Karpas-422 (cell line): ENCODE data around the gene RALGAPB. TPM values are rescaled to one million over a fixed set of nuclear protein-coding genes. Genes with fewer than 3 reads are reported as not detected.
"Not testable (repeated sequence)": the region's sequence is repeated elsewhere in the genome, so short reads cannot be mapped to it uniquely, and the experiment has no call there.

Experiments
- DNase-seq: peaks from one replicate; pipeline ENCODE4 v3.0.0-alpha.2; 2015
- H2AFZ ChIP-seq: fragments of 200-600 bp; sonication (generic); 2 replicates; pipeline ENCODE4 v1.6.1; 2014; ENCODE audit warnings: antibody characterized with exemption, low read length, mixed read lengths
- H3K27ac ChIP-seq: fragments of 200-600 bp; sonication (generic); 2 replicates; pipeline ENCODE4 v1.5.1; 2014; ENCODE audit warnings: mild to moderate bottlenecking, low read length, moderate library complexity
- H3K27me3 ChIP-seq: fragments of 200-600 bp; sonication (generic); 2 replicates; pipeline ENCODE4 v1.6.1; 2014; ENCODE audit warnings: low read length, mixed read lengths
- H3K36me3 ChIP-seq: fragments of 200-600 bp; sonication (generic); 2 replicates; pipeline ENCODE4 v1.6.1; 2014; ENCODE audit warnings: low read length, mixed read lengths; ENCODE audit not compliant: insufficient read depth
- H3K4me1 ChIP-seq: fragments of 200-600 bp; sonication (generic); 2 replicates; pipeline ENCODE4 v1.6.1; 2014; ENCODE audit warnings: mild to moderate bottlenecking, low read length, mixed read lengths
- H3K4me2 ChIP-seq: fragments of 200-600 bp; sonication (generic); 2 replicates; pipeline ENCODE4 v1.6.1; 2014; ENCODE audit warnings: low read length, low read depth, mild to moderate bottlenecking; ENCODE audit not compliant: poor library complexity, severe bottlenecking
- H3K4me3 ChIP-seq: fragments of 200-600 bp; sonication (generic); 2 replicates; pipeline ENCODE4 v1.5.1; 2014; ENCODE audit warnings: mild to moderate bottlenecking, antibody characterized with exemption, low read length, mixed read lengths
- H3K79me2 ChIP-seq: fragments of 200-600 bp; sonication (generic); 2 replicates; pipeline ENCODE4 v1.6.1; 2014; ENCODE audit warnings: mild to moderate bottlenecking, low read length, mixed read lengths
- H3K9ac ChIP-seq: fragments of 200-600 bp; sonication (generic); 2 replicates; pipeline ENCODE4 v1.6.0; 2014; ENCODE audit warnings: low read length
- H3K9me2 ChIP-seq: fragments of 200-600 bp; sonication (generic), shearing (Covaris generic); replicated peaks from 2 replicates; pipeline ENCODE4 v1.6.0; 2014; ENCODE audit warnings: mild to moderate bottlenecking, low read length, moderate library complexity; ENCODE audit not compliant: insufficient read depth
- H3K9me3 ChIP-seq: fragments of 300-700, 200-600 bp; sonication (generic); 2 replicates; pipeline ENCODE4 v1.6.1; 2014; ENCODE audit warnings: low read length, mixed read lengths
- H4K20me1 ChIP-seq: fragments of 200-600 bp; sonication (generic); 2 replicates; pipeline ENCODE4 v1.6.1; 2014; ENCODE audit warnings: mild to moderate bottlenecking, antibody characterized with exemption, low read length, low read depth; ENCODE audit not compliant: insufficient read depth
- total RNA-seq: library from RNA; depleted of rRNA; stranded (reverse); fragments of >200 nt; shearing (Covaris generic); gene quantifications from 2 replicates; pipeline ENCODE4 v1.2.3, GENCODE V29; 2014; ENCODE audit warnings: low replicate concordance

Gene RALGAPB
- total RNA-seq, 1 experiment from 2014 or later, result 58.6 TPM

DNA sequence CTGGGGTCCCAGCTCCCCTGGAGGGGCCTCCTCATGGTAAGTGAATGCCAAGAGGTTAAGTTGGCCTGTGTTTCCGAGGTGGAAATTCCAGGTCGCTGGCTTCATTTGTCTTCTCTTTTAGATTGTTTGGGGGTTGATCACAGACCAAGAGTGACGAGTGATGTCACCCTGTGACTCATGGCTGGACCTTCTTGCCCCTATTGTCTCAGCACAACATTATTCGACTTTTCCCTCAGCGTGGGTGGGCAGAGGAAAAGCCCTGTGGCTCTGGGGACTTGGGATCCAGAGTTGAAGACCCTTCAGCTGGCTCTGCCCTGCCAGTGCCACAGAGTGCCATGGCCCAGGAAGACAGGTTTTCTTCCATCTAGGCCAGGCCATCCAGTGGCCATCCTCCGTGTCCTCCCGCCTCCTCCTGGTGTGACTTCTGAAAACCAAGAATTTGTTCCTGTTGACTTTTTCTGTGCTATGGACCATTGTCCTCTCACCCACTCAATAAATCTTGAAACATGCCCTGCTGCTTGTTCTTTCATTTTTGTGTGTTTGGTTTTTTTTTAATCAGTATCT, 22.1 kb upstream of the RALGAPB start:
- peaks cover 29% of the 10 kb centered on the region for H3K36me3 ChIP-seq

DNA sequence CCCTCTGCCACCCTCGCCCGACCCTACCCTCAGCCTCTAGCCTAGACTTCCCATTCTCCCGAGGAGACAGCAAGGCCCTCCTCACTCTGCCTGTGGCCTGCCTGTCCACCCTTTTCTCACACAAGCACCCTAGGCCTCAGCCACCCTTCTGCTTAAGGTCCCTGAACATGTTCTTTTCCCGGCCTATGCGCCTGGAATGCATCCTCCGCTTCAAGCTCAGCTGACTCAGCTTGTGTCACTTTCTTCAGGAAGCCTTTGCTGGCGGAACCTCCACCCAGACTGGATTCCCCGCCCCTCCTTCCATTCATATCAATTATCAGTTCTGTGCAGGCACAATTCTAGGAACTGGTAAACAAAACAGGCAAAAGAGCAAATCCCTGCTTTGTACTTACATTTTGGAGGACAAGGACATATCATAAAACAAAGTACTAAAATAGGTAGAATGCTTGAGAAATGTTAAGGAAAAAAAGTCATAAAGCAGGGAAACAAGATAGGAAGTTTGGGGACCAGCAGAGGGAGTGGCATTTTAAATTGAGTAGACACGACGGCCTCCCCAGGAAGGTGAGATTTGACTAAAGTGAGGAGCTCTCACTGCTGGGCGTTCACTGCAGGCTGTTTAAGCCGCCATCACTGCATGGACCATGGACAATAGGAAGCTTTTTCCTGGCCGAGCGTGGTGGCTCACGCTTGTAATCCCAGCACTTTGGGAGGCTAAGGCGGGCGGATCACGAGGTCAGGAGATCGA, 19.6 kb upstream of the RALGAPB start:
- Histone ChIP-seq H3K79me2 (peaks cover 17% of the 10 kb centered on the region), H3K4me1 (peaks cover 64% of the 10 kb centered on the region), H3K36me3 (peaks cover 29% of the 10 kb centered on the region), H2AFZ (no peak overlapping the region), H3K9me2 (no peaks in the 10 kb centered on the region), H3K9ac (no peak overlapping the region), H3K27ac (peak overlapping the region; percentile 94), H3K4me3 (no peak overlapping the region), H4K20me1 (no peaks in the 10 kb centered on the region), H3K9me3 (no peaks in the 10 kb centered on the region), H3K4me2 (no peak overlapping the region), H3K27me3 (no peaks in the 10 kb centered on the region)
- DNase-seq, result no peak

More for the DNA sequence above, 22.1 kb upstream of the RALGAPB start:
- H3K79me2 ChIP-seq, result peaks cover 32% of the 10 kb centered on the region
- H3K27ac ChIP-seq, result peak overlapping the region; percentile 94; the same call in 1 of the 2 replicates
- H3K4me3 ChIP-seq, result no peak overlapping the region
- H3K4me1 ChIP-seq, result peaks cover 67% of the 10 kb centered on the region
- no peak for DNase-seq
- no peak overlapping the region for H3K9ac ChIP-seq
- H3K9me2 ChIP-seq, result no peaks in the 10 kb centered on the region
- H3K9me3 ChIP-seq, result no peaks in the 10 kb centered on the region
- H3K4me2 ChIP-seq, result no peak overlapping the region
- H3K27me3 ChIP-seq, result no peaks in the 10 kb centered on the region
- no peak overlapping the region for H2AFZ ChIP-seq
- H4K20me1 ChIP-seq, result no peaks in the 10 kb centered on the region

DNA sequence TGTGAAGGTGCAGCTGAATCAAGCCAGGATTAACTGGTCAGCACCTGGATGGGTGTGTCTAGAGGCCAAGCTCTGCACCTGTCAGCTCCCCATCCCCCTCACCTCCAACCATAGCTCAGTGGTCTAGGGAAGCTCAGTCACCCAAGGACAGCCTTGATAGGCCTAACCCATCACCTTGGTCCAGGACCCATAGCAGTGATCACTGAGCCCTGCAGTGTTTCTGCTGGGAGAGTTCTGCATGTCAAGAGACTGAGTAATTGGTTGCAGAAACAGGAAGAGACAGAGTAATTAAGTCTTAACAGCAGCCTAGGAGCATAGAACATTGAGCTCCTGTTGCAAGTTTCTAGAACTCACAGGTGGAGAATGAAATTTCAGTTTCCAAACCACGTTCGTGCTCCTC, 18.7 kb upstream of the RALGAPB start:
- Histone ChIP-seq H3K36me3 (peaks cover 22% of the 10 kb centered on the region), H3K9me2 (no peaks in the 10 kb centered on the region), H3K27me3 (no peaks in the 10 kb centered on the region), H3K9me3 (no peaks in the 10 kb centered on the region), H3K79me2 (peaks cover 8% of the 10 kb centered on the region), H3K4me3 (no peak overlapping the region), H3K4me2 (peak overlapping the region; percentile 14), H3K4me1 (peaks cover 55% of the 10 kb centered on the region), H4K20me1 (no peaks in the 10 kb centered on the region), H3K27ac (peak overlapping the region; percentile 94), H3K9ac (no peak overlapping the region), H2AFZ (no peak overlapping the region)
- DNase-seq, result peak; percentile 87

DNA sequence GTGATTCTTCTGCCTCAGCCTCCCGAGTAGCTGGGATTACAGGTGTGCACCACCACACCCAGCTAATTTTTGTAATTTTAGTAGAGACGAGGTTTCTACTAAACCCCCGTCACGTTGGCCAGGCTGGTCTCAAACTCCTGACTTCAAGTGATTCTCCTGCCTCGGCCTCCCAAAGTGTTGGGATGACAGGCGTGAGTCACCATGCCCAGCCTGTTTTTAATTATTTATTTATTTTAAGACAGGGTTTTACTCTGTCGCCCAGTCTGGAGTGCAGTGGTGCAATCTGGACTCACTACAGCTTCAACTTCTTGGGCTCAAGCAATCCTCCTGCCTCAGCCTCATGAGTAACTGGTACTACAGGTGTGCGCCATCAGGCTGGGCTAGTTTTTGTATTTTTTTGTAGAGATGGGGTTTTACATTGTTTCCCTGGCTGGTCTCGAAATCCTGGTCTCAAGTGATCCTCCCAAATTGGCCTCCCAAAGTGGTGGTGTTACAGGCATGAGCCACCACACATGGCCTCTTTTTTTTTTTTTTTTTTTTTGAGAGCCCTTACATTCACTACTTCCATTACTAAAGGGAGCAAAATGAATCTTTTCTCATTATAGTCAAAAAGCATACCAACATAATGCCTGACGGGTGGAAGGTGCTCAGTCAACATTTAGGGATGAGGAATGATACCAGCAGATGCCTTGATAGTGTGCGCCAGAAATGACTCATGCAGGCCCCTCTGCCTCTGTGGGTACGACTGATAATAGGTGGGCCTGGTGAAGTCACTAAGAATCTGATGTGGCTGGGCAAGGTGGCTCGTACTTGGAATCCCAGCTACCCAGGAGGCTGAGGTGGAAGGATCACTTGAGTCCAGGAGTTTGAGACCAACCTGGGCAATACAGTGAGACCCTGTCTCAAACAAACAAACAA, 17.8 kb upstream of the RALGAPB start:
- Histone ChIP-seq H3K9me2 (no peaks in the 10 kb centered on the region), H3K9me3 (no peaks in the 10 kb centered on the region), H3K4me3 (no peak overlapping the region), H3K79me2 (no peaks in the 10 kb centered on the region; the same call in 1 of the 2 replicates), H3K27me3 (no peaks in the 10 kb centered on the region), H3K4me1 (peaks cover 47% of the 10 kb centered on the region), H4K20me1 (no peaks in the 10 kb centered on the region), H3K4me2 (no peak overlapping the region), H3K27ac (peak overlapping the region; percentile 94), H3K36me3 (peaks cover 14% of the 10 kb centered on the region), H3K9ac (no peak overlapping the region), H2AFZ (no peak overlapping the region)
- DNase-seq, result no peak

DNA sequence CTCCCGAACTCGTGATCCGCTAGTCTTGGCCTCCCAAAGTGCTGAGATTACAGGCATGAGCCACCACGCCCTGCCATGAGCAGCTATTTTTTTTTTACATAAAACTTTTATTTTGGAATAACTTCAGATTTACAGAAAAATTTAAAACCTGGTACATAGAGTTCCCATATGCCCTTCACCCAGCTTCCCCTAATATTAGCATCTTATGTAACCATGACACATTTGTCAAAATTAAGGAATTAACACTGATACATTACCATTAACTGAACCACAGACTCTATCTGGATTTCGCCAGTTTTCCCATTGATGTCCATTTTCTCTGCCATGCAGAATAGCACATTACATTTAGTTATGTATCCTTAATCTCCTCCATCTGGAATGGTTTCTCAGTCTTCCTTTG, 14.3 kb upstream of the RALGAPB start:
- no peak overlapping the region for H3K4me3 ChIP-seq
- DNase-seq, result no peak
- H3K9me3 ChIP-seq, result no peaks in the 10 kb centered on the region
- H4K20me1 ChIP-seq, result no peaks in the 10 kb centered on the region
- H3K27me3 ChIP-seq, result no peaks in the 10 kb centered on the region
- H2AFZ ChIP-seq, result no peak overlapping the region
- H3K9ac ChIP-seq, result no peak overlapping the region
- H3K4me1 ChIP-seq, result peaks cover 32% of the 10 kb centered on the region
- H3K36me3 ChIP-seq, result no peaks in the 10 kb centered on the region
- H3K9me2 ChIP-seq, result no peaks in the 10 kb centered on the region
- no peaks in the 10 kb centered on the region for H3K79me2 ChIP-seq
- no peak overlapping the region for H3K27ac ChIP-seq
- H3K4me2 ChIP-seq, result no peak overlapping the region

DNA sequence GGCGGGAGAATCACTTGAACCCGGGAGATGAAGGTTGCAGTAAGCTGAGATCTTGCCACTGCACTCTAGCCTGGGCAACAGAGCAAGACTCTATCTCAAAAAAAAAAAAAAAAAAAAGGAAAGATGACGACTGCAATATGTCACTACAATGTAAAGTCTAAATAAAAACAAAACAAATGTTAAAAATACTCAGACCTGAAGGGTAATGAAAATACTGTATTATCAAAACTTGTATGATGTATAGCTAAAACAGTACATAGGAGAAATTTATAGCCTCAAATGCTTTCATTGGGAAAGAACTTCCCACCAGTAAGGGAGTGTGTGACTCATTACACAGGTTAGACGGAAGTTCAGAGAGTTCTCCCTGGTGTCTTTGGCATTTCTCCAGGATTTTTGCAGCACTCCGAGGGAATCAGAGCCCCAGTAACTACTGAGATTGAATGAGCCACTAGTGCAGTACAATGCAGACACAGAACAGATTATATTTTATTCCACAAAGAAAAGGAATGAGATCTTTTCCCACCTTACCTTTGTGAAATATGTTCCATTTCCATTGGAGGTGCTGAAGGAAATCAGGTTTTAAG, 12.5 kb upstream of the RALGAPB start:
- H2AFZ ChIP-seq, result no peak overlapping the region
- DNase-seq, result no peak
- no peak overlapping the region for H3K4me3 ChIP-seq
- no peaks in the 10 kb centered on the region for H3K27me3 ChIP-seq
- no peak overlapping the region for H3K9ac ChIP-seq
- no peaks in the 10 kb centered on the region for H3K9me3 ChIP-seq
- H3K79me2 ChIP-seq, result no peaks in the 10 kb centered on the region
- no peak overlapping the region for H3K27ac ChIP-seq
- H3K36me3 ChIP-seq, result no peaks in the 10 kb centered on the region
- H3K4me2 ChIP-seq, result no peak overlapping the region
- no peaks in the 10 kb centered on the region for H4K20me1 ChIP-seq
- no peaks in the 10 kb centered on the region for H3K9me2 ChIP-seq
- H3K4me1 ChIP-seq, result peaks cover 13% of the 10 kb centered on the region

DNA sequence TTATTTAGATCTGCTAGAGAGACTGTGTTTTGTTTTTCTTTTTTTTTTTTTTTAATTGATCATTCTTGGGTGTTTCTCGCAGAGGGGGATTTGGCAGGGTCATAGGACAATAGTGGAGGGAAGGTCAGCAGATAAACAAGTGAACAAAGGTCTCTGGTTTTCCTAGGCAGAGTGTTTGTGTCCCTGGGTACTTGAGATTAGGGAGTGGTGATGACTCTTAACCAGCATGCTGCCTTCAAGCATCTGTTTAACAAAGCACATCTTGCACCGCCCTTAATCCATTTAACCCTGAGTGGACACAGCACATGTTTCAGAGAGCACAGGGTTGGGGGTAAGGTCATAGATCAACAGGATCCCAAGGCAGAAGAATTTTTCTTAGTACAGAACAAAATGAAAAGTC, 12.0 kb upstream of the RALGAPB start:
- not testable (repeated sequence) for H3K4me3 ChIP-seq, H3K9me2 ChIP-seq, H3K4me1 ChIP-seq, H4K20me1 ChIP-seq, H2AFZ ChIP-seq, H3K9me3 ChIP-seq, H3K79me2 ChIP-seq, H3K36me3 ChIP-seq, H3K9ac ChIP-seq, H3K27ac ChIP-seq, H3K4me2 ChIP-seq, H3K27me3 ChIP-seq, DNase-seq

DNA sequence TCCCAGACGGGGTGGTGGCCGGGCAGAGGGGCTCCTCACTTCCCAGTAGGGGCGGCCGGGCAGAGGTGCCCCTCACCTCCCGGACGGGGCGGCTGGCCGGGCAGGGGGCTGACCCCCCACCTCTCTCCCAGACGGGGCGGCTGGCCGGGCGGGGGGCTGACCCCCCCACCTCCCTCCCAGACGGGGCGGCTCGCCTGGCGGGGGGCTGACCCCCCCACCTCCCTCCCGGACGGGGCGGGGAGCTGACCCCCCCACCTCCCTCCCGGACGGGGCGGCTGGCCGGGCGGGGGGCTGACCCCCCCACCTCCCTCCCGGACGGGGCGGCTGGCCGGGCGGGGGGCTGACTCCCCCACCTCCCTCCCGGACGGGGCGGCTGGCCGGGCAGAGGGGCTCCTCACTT, 11.5 kb upstream of the RALGAPB start:
- H3K79me2 ChIP-seq, H3K4me3 ChIP-seq: not testable (repeated sequence)

More for the DNA sequence above, 11.5 kb upstream of the RALGAPB start:
- not testable (repeated sequence) for H3K27ac ChIP-seq, H3K36me3 ChIP-seq, H3K9ac ChIP-seq, H4K20me1 ChIP-seq, H2AFZ ChIP-seq, H3K4me2 ChIP-seq, H3K9me3 ChIP-seq, H3K4me1 ChIP-seq, DNase-seq, H3K27me3 ChIP-seq, H3K9me2 ChIP-seq
